ENCODE results near the gene GPR132. TPM values are rescaled to one million over a fixed set of nuclear protein-coding genes. Genes with fewer than 3 reads are reported as not detected.

The GPR132 gene
- total RNA-seq, 6 experiments from 2014 or later: 0.11 to 0.84 (median 0.39) TPM

GRCh38 chr14:105047283-105048016 is 17.8 kb downstream of the GPR132 start:
- no CpG with 5 or more reads among the region's 24 CpGs for WGBS (ENCODE audit: insufficient coverage, low coverage, low lambda C conversion rate, missing lambda C conversion rate)
- Histone ChIP-seq H3K27me3 (no peaks in the 10 kb centered on the region), H3K4me1 (peaks cover 0 to 2% (median 0%) of the 10 kb centered on the region in 4 donors), H3K4me3 (no peak overlapping the region), H3K36me3 (no peaks in the 10 kb centered on the region), H3K27ac (no peak overlapping the region), H3K9me3 (no peaks in the 10 kb centered on the region)
- DNase-seq (no peak), ATAC-seq (no peak)
- intact Hi-C loops (cut with DNase I): loop anchor here in 1 of 2 donors (10.0 kb wide), 1 partner anchor 1103 kb away; the partner anchor contains the start of gene RD3L
- TF ChIP-seq CTCF (IDR thresholded peaks at IDR 0.05) (no peak), POLR2A (IDR thresholded peaks at IDR 0.05) (no peak)

GRCh38 chr14:105046891-105047282 is 18.3 kb downstream of the GPR132 start:
- DNase-seq: no peak
- Histone ChIP-seq H3K27ac (no peak overlapping the region), H3K4me1 (peaks cover 0 to 2% (median 0%) of the 10 kb centered on the region in 4 donors), H3K4me3 (no peak overlapping the region), H3K27me3 (no peaks in the 10 kb centered on the region), H3K36me3 (no peaks in the 10 kb centered on the region), H3K9me3 (no peaks in the 10 kb centered on the region)
- WGBS (ENCODE audit: insufficient coverage, low coverage, low lambda C conversion rate, missing lambda C conversion rate): 80% methylated on average over 1 of the region's 9 CpGs
- no peak for ATAC-seq
- TF ChIP-seq CTCF (IDR thresholded peaks at IDR 0.05): no peak
- no peak for TF ChIP-seq POLR2A (IDR thresholded peaks at IDR 0.05)
- intact Hi-C loops (cut with DNase I): loop anchor here in 1 of 2 donors (10.0 kb wide), 1 partner anchor 1102 kb away; the partner anchor contains the start of gene RD3L

GRCh38 chr14:105045710-105046326 is 19.4 kb downstream of the GPR132 start:
- Histone ChIP-seq H3K4me3 (no peak overlapping the region), H3K36me3 (no peaks in the 10 kb centered on the region), H3K27ac (no peak overlapping the region), H3K4me1 (peaks cover 0 to 2% (median 0%) of the 10 kb centered on the region in 4 donors), H3K9me3 (no peaks in the 10 kb centered on the region), H3K27me3 (no peaks in the 10 kb centered on the region)
- 8% methylated on average over 9 of the region's 42 CpGs for WGBS (ENCODE audit: insufficient coverage, low coverage, low lambda C conversion rate, missing lambda C conversion rate)
- DNase-seq (peak; percentile 91 to 92 (median 91)), ATAC-seq (peak; percentile 98 to 100 (median 99))
- TF ChIP-seq CTCF (IDR thresholded peaks at IDR 0.05) (peak; percentile 100), POLR2A (IDR thresholded peaks at IDR 0.05) (no peak)
- intact Hi-C loops (cut with DNase I): loop anchor here in 1 of 2 donors (10.0 kb wide), 1 partner anchor 1101 kb away; the partner anchor contains the start of gene RD3L

- H3K4me1 ChIP-seq: peaks cover 0 to 2% (median 0%) of the 10 kb centered on the region in 4 donors
- no peak for DNase-seq
- H3K36me3 ChIP-seq: no peaks in the 10 kb centered on the region
- no peak for ATAC-seq
- TF ChIP-seq CTCF (IDR thresholded peaks at IDR 0.05): no peak
- TF ChIP-seq POLR2A (IDR thresholded peaks at IDR 0.05): no peak
- 44% methylated on average over 5 of the region's 7 CpGs for WGBS (ENCODE audit: insufficient coverage, low coverage, low lambda C conversion rate, missing lambda C conversion rate)
- H3K27me3 ChIP-seq: no peaks in the 10 kb centered on the region
- H3K27ac ChIP-seq: no peak overlapping the region
- H3K4me3 ChIP-seq: no peak overlapping the region
- H3K9me3 ChIP-seq: no peaks in the 10 kb centered on the region
- intact Hi-C loops (cut with DNase I): loop anchor here (5.0 to 10.0 kb wide), 2 partner anchors 66 to 1099 kb away; partner anchors contain the start of genes AHNAK2 (in 2 of the 2) and RD3L (in 1 of the 2)
Observed at GRCh38 chr14:105043641-105044040, 21.6 kb downstream of the GPR132 start.
